HL-60 (cell line): ENCODE results near the gene WDR77.
A peak's percentile ranks its signal among the peaks of the same experiment; 100 is the strongest.

Experiments used
- DNase-seq, 2 experiments: peaks; one replicate each; pipeline ENCODE4 v3.0.0-alpha.2; 2010 to 2020; ENCODE audit warnings: low read depth in 1 of 2, low spot score in 1 of 2
- H3K27ac ChIP-seq: fragments of 250-450 bp; sonication (Bioruptor Pico); replicated peaks from 2 replicates; pipeline ENCODE4 v1.5.1; 2020; ENCODE audit warnings: mild to moderate bottlenecking, moderate library complexity
- H3K27me3 ChIP-seq: fragments of 250-450 bp; sonication (Bioruptor Pico); 2 replicates; pipeline ENCODE4 v1.5.1; 2021; ENCODE audit warnings: mild to moderate bottlenecking, moderate library complexity; ENCODE audit not compliant: insufficient read depth, poor library complexity, severe bottlenecking
- H3K4me3 ChIP-seq: replicated peaks from 2 replicates; pipeline ENCODE4 v1.5.1; 2011; ENCODE audit warnings: mild to moderate bottlenecking, control low read depth, low read length; ENCODE audit not compliant: insufficient read depth
- CTCF ChIP-seq: IDR thresholded peaks from one replicate; pipeline ENCODE4 v1.5.1; 2011; ENCODE audit warnings: low read length, control low read depth, inconsistent platforms; ENCODE audit not compliant: insufficient read depth
- GABPA ChIP-seq: IDR thresholded peaks from 2 replicates; pipeline ENCODE4 v1.6.1; 2012; ENCODE audit warnings: low read depth
- POLR2AphosphoS5 ChIP-seq: IDR thresholded peaks from 2 replicates; pipeline ENCODE4 v1.6.1; 2012; ENCODE audit warnings: low read depth
- REST ChIP-seq: IDR thresholded peaks from 2 replicates; pipeline ENCODE4 v1.6.1; 2012; ENCODE audit warnings: low read depth; ENCODE audit not compliant: insufficient replicate concordance
- SPI1 ChIP-seq: IDR thresholded peaks from 2 replicates; pipeline ENCODE4 v1.6.1; 2012; ENCODE audit warnings: low read depth, mild to moderate bottlenecking, borderline replicate concordance

Gene WDR77

GRCh38 chr1:111475701-111476100, 26.6 kb upstream of the WDR77 start:
- TF ChIP-seq CTCF (no peak), POLR2AphosphoS5 (no peak), SPI1 (no peak), GABPA (no peak), REST (no peak)
- Histone ChIP-seq H3K27ac (peak overlapping the region; percentile 27), H3K27me3 (no peaks in the 10 kb centered on the region), H3K4me3 (peak overlapping the region; percentile 57)
- no peak for DNase-seq

GRCh38 chr1:111474521-111474920, 25.5 kb upstream of the WDR77 start:
- DNase-seq = no peak
- Histone ChIP-seq H3K27ac (peak overlapping the region; percentile 86), H3K4me3 (peak overlapping the region; percentile 57), H3K27me3 (no peaks in the 10 kb centered on the region)
- TF ChIP-seq CTCF (no peak), SPI1 (no peak), GABPA (no peak), REST (no peak), POLR2AphosphoS5 (no peak)

GRCh38 chr1:111474106-111474505, 25.1 kb upstream of the WDR77 start:
- DNase-seq = no peak
- H3K4me3 ChIP-seq = peak overlapping the region; percentile 57

More at GRCh38 chr1:111474106-111474505, 25.1 kb upstream of the WDR77 start:
- no peaks in the 10 kb centered on the region for H3K27me3 ChIP-seq
- H3K27ac ChIP-seq = peak overlapping the region; percentile 86
- no peak for TF ChIP-seq POLR2AphosphoS5
- no peak for TF ChIP-seq CTCF
- no peak for TF ChIP-seq SPI1
- TF ChIP-seq GABPA = no peak
- no peak for TF ChIP-seq REST
